Smooth muscle cell (in vitro differentiated cells): Measurements from ENCODE around the gene CD3G. TPM values are rescaled to one million over a fixed set of nuclear protein-coding genes. Genes with fewer than 3 reads are reported as not detected.

Source experiments
- DNase-seq: peaks from one replicate; lab custom pipeline; 2025; ENCODE audit not compliant: unreplicated experiment; lab: John Stamatoyannopoulos, UW
- H2AFZ ChIP-seq: fragments of 200-600 bp; sonication (generic); 2 replicates; pipeline ENCODE4 v1.6.0; 2016; ENCODE audit warnings: antibody characterized with exemption, low read depth, mild to moderate bottlenecking
- H3F3A ChIP-seq: fragments of 200-600 bp; sonication (generic); 2 replicates; pipeline ENCODE4 v1.6.0; 2017; ENCODE audit warnings: antibody characterized with exemption, low read depth
- H3K27ac ChIP-seq: fragments of 200-600 bp; sonication (generic); 2 replicates; pipeline ENCODE4 v1.5.1; 2016; ENCODE audit warnings: low read depth, mild to moderate bottlenecking
- H3K27me3 ChIP-seq: fragments of 200-600 bp; sonication (generic); 2 replicates; pipeline ENCODE4 v1.6.1; 2016; ENCODE audit warnings: low read depth, mild to moderate bottlenecking
- H3K36me3 ChIP-seq: fragments of 200-600 bp; sonication (generic); 2 replicates; pipeline ENCODE4 v1.5.1; 2016; ENCODE audit warnings: low read depth
- H3K4me1 ChIP-seq: fragments of 200-600 bp; sonication (generic); 2 replicates; pipeline ENCODE4 v1.5.1; 2016; ENCODE audit warnings: low read depth
- H3K4me2 ChIP-seq: fragments of 200-600 bp; sonication (generic); 2 replicates; pipeline ENCODE4 v1.6.0; 2016; ENCODE audit warnings: mild to moderate bottlenecking
- H3K4me3 ChIP-seq: fragments of 200-600 bp; sonication (generic); 2 replicates; pipeline ENCODE4 v1.5.1; 2016; ENCODE audit warnings: mild to moderate bottlenecking
- H3K79me2 ChIP-seq: fragments of 200-600 bp; sonication (generic); 2 replicates; pipeline ENCODE4 v1.6.0; 2016; ENCODE audit warnings: low read depth, mild to moderate bottlenecking
- H3K9ac ChIP-seq: fragments of 200-600 bp; sonication (generic); 2 replicates; pipeline ENCODE4 v1.6.0; 2016; ENCODE audit warnings: low read depth
- H3K9me3 ChIP-seq: fragments of 200-600 bp; sonication (generic); replicated peaks from 2 replicates; pipeline ENCODE4 v1.5.1; 2016; ENCODE audit warnings: low read depth
- H4K20me1 ChIP-seq: fragments of 200-600 bp; sonication (generic); 2 replicates; pipeline ENCODE4 v1.6.0; 2016; ENCODE audit warnings: low read depth
- CTCF ChIP-seq: fragments of 200-600 bp; sonication (generic); IDR thresholded peaks from 2 replicates; pipeline ENCODE4 v1.5.1; 2017; ENCODE audit warnings: borderline replicate concordance, mild to moderate bottlenecking, antibody characterized with exemption; ENCODE audit not compliant: insufficient read depth, poor library complexity, severe bottlenecking
- WGBS: methylation state at CpG from one replicate; pipeline ENCODE4 v1.1.7; 2016; ENCODE audit warnings: low lambda C conversion rate; 5-methylcytosine and 5-hydroxymethylcytosine counted together
- polyA plus RNA-seq: library from polyadenylated mRNA; unstranded; fragments of >200 nt; fragmentation: Nextera tagmentation; extraction: Ambion mirVana; gene quantifications from 2 replicates; pipeline ENCODE4 v1.2.1, GENCODE V29; 2016
- total RNA-seq: library from RNA; depleted of rRNA; stranded (reverse); fragments of >200 nt; gene quantifications from 2 replicates; pipeline ENCODE4 v1.2.3, GENCODE V29; 2014

Gene CD3G
- total and polyA plus RNA-seq, 2 experiments from 2014 or later, result not detected

GRCh38 chr11:118353084-118353710 lies 9.1 kb downstream of the CD3G start:
- Histone ChIP-seq H2AFZ (no peak overlapping the region), H3K4me1 (no peaks in the 10 kb centered on the region), H3F3A (no peaks in the 10 kb centered on the region), H3K36me3 (no peaks in the 10 kb centered on the region), H3K27ac (no peak overlapping the region), H3K9ac (no peak overlapping the region), H3K9me3 (no peaks in the 10 kb centered on the region), H3K4me3 (no peak overlapping the region), H3K27me3 (peaks cover 32% of the 10 kb centered on the region), H3K4me2 (no peak overlapping the region), H4K20me1 (no peaks in the 10 kb centered on the region), H3K79me2 (no peaks in the 10 kb centered on the region)
- 14% methylated on average over 6 of the region's 6 CpGs for WGBS
- no peak for DNase-seq
- peak; percentile 73 for TF ChIP-seq CTCF

- Histone ChIP-seq H3K9ac (no peak overlapping the region), H2AFZ (peak overlapping the region; percentile 96), H3K79me2 (peaks cover 31% of the 10 kb centered on the region), H3F3A (peaks cover 7% of the 10 kb centered on the region), H3K4me3 (no peak overlapping the region), H3K27ac (no peak overlapping the region), H3K27me3 (no peaks in the 10 kb centered on the region), H4K20me1 (peaks cover 16% of the 10 kb centered on the region), H3K9me3 (no peaks in the 10 kb centered on the region), H3K36me3 (no peaks in the 10 kb centered on the region), H3K4me1 (peaks cover 9% of the 10 kb centered on the region), H3K4me2 (no peak overlapping the region)
- 73% methylated on average over 3 of the region's 3 CpGs for WGBS
- TF ChIP-seq CTCF, result no peak
- DNase-seq, result no peak
Observed at GRCh38 chr11:118358071-118358470, 13.9 kb downstream of the CD3G start.

- Histone ChIP-seq H4K20me1 (peaks cover 30% of the 10 kb centered on the region), H3K36me3 (no peaks in the 10 kb centered on the region), H3K79me2 (peaks cover 37% of the 10 kb centered on the region), H3K27ac (peak within 1 kb of the TSS; percentile 34), H3K9me3 (no peaks in the 10 kb centered on the region), H3K4me2 (peak within 1 kb of the TSS; percentile 89), H3K4me1 (peaks cover 9% of the 10 kb centered on the region), H3K4me3 (peak within 1 kb of the TSS; percentile 73), H2AFZ (peak within 1 kb of the TSS; percentile 96), H3K9ac (peak within 1 kb of the TSS; percentile 89), H3F3A (peaks cover 7% of the 10 kb centered on the region), H3K27me3 (no peaks in the 10 kb centered on the region)
- 8% methylated on average over 33 of the region's 33 CpGs for WGBS
- DNase-seq, result peak; percentile 45
- TF ChIP-seq CTCF, result no peak
Observed at GRCh38 chr11:118359295-118359958, 15.3 kb downstream of the CD3G start, which contains the start of gene UBE4A. TSS of gene UBE4A (plus strand) at chr11:118359600. CDS start at chr11:118365081, 5,481 bp downstream.
